ENCODE measurements around the gene TNFSF13.

- TF ChIP-seq CTCF (IDR thresholded peaks at IDR 0.05), result no peak
- no peak for TF ChIP-seq ZFX (IDR thresholded peaks at IDR 0.05; ENCODE audit: borderline replicate concordance)
These were observed 47.4 kb upstream of the TNFSF13 start for GRCh38 chr17:7511108-7511507.

All from 22Rv1 (cell line).